K562 (cell line): Measurements from ENCODE around the gene ZNF618.

Experiments
- ARID3A ChIP-seq: IDR thresholded peaks from 2 replicates; pipeline ENCODE4 v1.6.1; 2012; ENCODE audit warnings: low read depth, low read length, improper control_type of control experiment, borderline replicate concordance
- COPS2 ChIP-seq: fragments of 450-650 bp; conservative IDR thresholded peaks from 2 replicates; pipeline ENCODE4 v1.6.1; 2016; ENCODE audit warnings: mild to moderate bottlenecking, moderate library complexity
- GABPA ChIP-seq: fragments of 200-800 bp; sonication (Bioruptor generic); conservative IDR thresholded peaks from 2 replicates; pipeline ENCODE4 v1.6.1; 2016; ENCODE audit warnings: low read depth, missing genetic modification characterization, missing compliant biosample characterization
- GABPB1 ChIP-seq: sonication (generic); formaldehyde crosslinking; IDR thresholded peaks from 2 replicates; pipeline ENCODE4 v1.8.0; 2022; ENCODE audit warnings: mild to moderate bottlenecking, missing genetic modification reagents
- HNRNPLL ChIP-seq: fragments of 200-400 bp; formaldehyde crosslinking; IDR thresholded peaks from 2 replicates; pipeline ENCODE4 v1.6.1; 2017; ENCODE audit warnings: low read length, low read depth, mild to moderate bottlenecking; ENCODE audit not compliant: poor library complexity, severe bottlenecking
- NR3C1 ChIP-seq: sonication (generic); formaldehyde crosslinking; IDR thresholded peaks from 2 replicates; pipeline ENCODE4 v1.8.1; 2022; ENCODE audit warnings: missing genetic modification reagents
- SMC3 ChIP-seq: conservative IDR thresholded peaks from 2 replicates; pipeline ENCODE4 v1.6.1; 2011; ENCODE audit warnings: low read depth, low read length, improper control_type of control experiment; ENCODE audit not compliant: insufficient read depth
- THAP7 ChIP-seq: fragments of 250-450 bp; sonication (Bioruptor Pico); IDR thresholded peaks from 2 replicates; pipeline ENCODE4 v1.5.0; 2021
- TRIM24 ChIP-seq, 2 experiments: fragments of 450-650 bp; IDR thresholded peaks; 2 replicates each; pipeline ENCODE4 v1.6.1; 2016

GRCh38 chr9:113886026-113886369, 9.9 kb downstream of the ZNF618 start:
- TF ChIP-seq GABPA (tag) (no peak), TRIM24 (IDR thresholded peaks at IDR 0.05) (no peak), HNRNPLL (no peak), COPS2 (no peak), THAP7 (CRISPR knock-in tag) (no peak), SMC3 (no peak), NR3C1 (CRISPR knock-in tag) (no peak), ARID3A (no peak), GABPB1 (CRISPR knock-in tag) (no peak)
